A549 (cell line): ENCODE data around the gene BPGM. TPM values are rescaled to one million over a fixed set of nuclear protein-coding genes. Genes with fewer than 3 reads are reported as not detected.

Experiments used
- ATAC-seq, 2 experiments: fragments of 200-7000 bp in 1 of 2; fragments of >200 bp in 1 of 2; cut with Nextera tagmentation in 1 of 2; cut with Tn5 transposase in 1 of 2; 3 replicates each; pipeline versions ENCODE4 v1.8.0 to v1.9.1; 2018 to 2020; ENCODE audit warnings: mild to moderate bottlenecking in 1 of 2, moderate library complexity in 1 of 2
- CTCF ChIA-PET: fragments of 300-600 bp; sonication (Branson Sonifier 250); formaldehyde crosslinking; extraction: SDS; loops from one replicate; lab custom pipeline; 2021; ENCODE audit warnings: antibody characterized with exemption, inconsistent platforms; lab: Yijun Ruan, JAX
- POLR2A ChIA-PET: fragments of 350-600 bp; formaldehyde crosslinking; extraction: SDS; loops from one replicate; lab custom pipeline; 2021; ENCODE audit warnings: antibody characterized with exemption, inconsistent platforms; lab: Yijun Ruan, JAX
- DNase-seq, 2 experiments: peaks; one replicate each; pipeline versions ENCODE4 v3.0.0 to v3.0.0-alpha.2; 2011 to 2016; ENCODE audit warnings: low read depth in 1 of 2, low spot score in 1 of 2
- FAIRE-seq: peaks from 2 replicates; lab custom pipeline; 2011; peaks lifted over from hg19 to GRCh38; lab: Jason Lieb, UNC
- H3K27ac ChIP-seq, 2 experiments: fragments of >200 bp; sonication (Bioruptor Twin); formaldehyde crosslinking; 3 replicates each; pipeline ENCODE4 v1.5.1; 2016 to 2017
- H3K4me1 ChIP-seq: fragments of >200 bp; sonication (Bioruptor Twin); formaldehyde crosslinking; 3 replicates; pipeline ENCODE4 v1.6.1; 2016
- H3K4me2 ChIP-seq: fragments of >200 bp; sonication (Bioruptor Twin); formaldehyde crosslinking; 3 replicates; pipeline ENCODE4 v1.6.1; 2016
- H3K4me3 ChIP-seq: fragments of >200 bp; sonication (Bioruptor Twin); formaldehyde crosslinking; 3 replicates; pipeline ENCODE4 v1.5.1; 2016
- H3K9me3 ChIP-seq: fragments of >200 bp; sonication (Bioruptor Twin); formaldehyde crosslinking; 3 replicates; pipeline ENCODE4 v1.6.1; 2016
- BCL3 ChIP-seq: fragments of >200 bp; sonication (Bioruptor Twin); formaldehyde crosslinking; IDR thresholded peaks from 3 replicates; pipeline ENCODE4 v1.6.1; 2016
- CBX2 ChIP-seq: fragments of 200-600 bp; sonication (generic); IDR thresholded peaks from 2 replicates; pipeline ENCODE4 v1.6.1; 2016; ENCODE audit warnings: low read depth, mild to moderate bottlenecking, borderline replicate concordance
- CBX8 ChIP-seq: fragments of 200-600 bp; sonication (generic); IDR thresholded peaks from 2 replicates; pipeline ENCODE4 v1.6.1; 2016
- CEBPB ChIP-seq, 2 experiments: fragments of >200 bp in 1 of 2; sonication (Bioruptor Twin) in 1 of 2; formaldehyde crosslinking in 1 of 2; IDR thresholded peaks; 2 replicates each; pipeline ENCODE4 v1.6.1; 2012 to 2016
- E2F6 ChIP-seq: IDR thresholded peaks from 2 replicates; pipeline ENCODE4 v1.6.1; 2012; ENCODE audit warnings: low read depth, borderline replicate concordance
- ESRRA ChIP-seq: fragments of 150-350 bp; IDR thresholded peaks from 2 replicates; pipeline ENCODE4 v1.6.1; 2014; ENCODE audit warnings: mild to moderate bottlenecking, low read length, borderline replicate concordance
- HMGXB4 ChIP-seq: fragments of 250-450 bp; sonication (Bioruptor Pico); IDR thresholded peaks from 2 replicates; pipeline ENCODE4 v1.5.0; 2021; ENCODE audit warnings: mild to moderate bottlenecking, moderate library complexity, borderline replicate concordance
- HOXA7 ChIP-seq: fragments of 250-450 bp; sonication (Bioruptor Pico); IDR thresholded peaks from 2 replicates; pipeline ENCODE4 v1.5.0; 2020; ENCODE audit warnings: mild to moderate bottlenecking, moderate library complexity
- JUNB ChIP-seq: fragments of >200 bp; sonication (Bioruptor Twin); formaldehyde crosslinking; IDR thresholded peaks from 2 replicates; pipeline ENCODE4 v1.6.1; 2016
- KDM5A ChIP-seq: fragments of 200-600 bp; sonication (generic); IDR thresholded peaks from 2 replicates; pipeline ENCODE4 v1.6.1; 2016; ENCODE audit warnings: antibody characterized with exemption, mild to moderate bottlenecking
- MAZ ChIP-seq: fragments of 150-350 bp; IDR thresholded peaks from 2 replicates; pipeline ENCODE4 v1.6.1; 2014; ENCODE audit warnings: antibody characterized with exemption, low read depth, low read length, borderline replicate concordance
- NFE2L2 ChIP-seq: fragments of 150-350 bp; conservative IDR thresholded peaks from 2 replicates; pipeline ENCODE4 v1.6.1; 2014; ENCODE audit warnings: low read length
- POLR2A ChIP-seq: IDR thresholded peaks from 2 replicates; pipeline ENCODE4 v1.6.1; 2012; ENCODE audit warnings: mild to moderate bottlenecking, low read length
- POLR2AphosphoS2 ChIP-seq: conservative IDR thresholded peaks from 2 replicates; pipeline ENCODE4 v1.6.1; 2012; ENCODE audit warnings: low read length, improper control_type of control experiment, inconsistent platforms
- RNF2 ChIP-seq: fragments of 200-600 bp; sonication (generic); IDR thresholded peaks from 2 replicates; pipeline ENCODE4 v1.6.1; 2016; ENCODE audit warnings: low read depth, mild to moderate bottlenecking, antibody characterized with exemption, moderate library complexity, borderline replicate concordance
- USF2 ChIP-seq: fragments of 450-650 bp; IDR thresholded peaks from 2 replicates; pipeline ENCODE4 v1.6.1; 2014; ENCODE audit warnings: antibody characterized with exemption
- ZC3H11A ChIP-seq: fragments of 450-650 bp; IDR thresholded peaks from 2 replicates; pipeline ENCODE4 v1.6.1; 2014; ENCODE audit warnings: antibody characterized with exemption, mild to moderate bottlenecking
- ZSCAN20 ChIP-seq: fragments of 250-450 bp; sonication (Bioruptor Pico); IDR thresholded peaks from 2 replicates; pipeline ENCODE4 v1.8.0; 2022; ENCODE audit warnings: mild to moderate bottlenecking, moderate library complexity
- WGBS: methylation state at CpG from one replicate; pipeline ENCODE4 v1.1.6; 2017; ENCODE audit errors: missing lambda C conversion rate; 5-methylcytosine and 5-hydroxymethylcytosine counted together
- polyA plus RNA-seq, 4 experiments: library from polyadenylated mRNA; depleted of rRNA in 3 of 4; stranded (reverse); fragments of >200 nt; fragmentation: RNase III in 1 of 4; extraction: RNeasy Plus Mini Kit Qiagen cat#74134 plus additional on column Dnase treatment in 1 of 4; gene quantifications; 2 replicates in 3 of 4; 3 replicates in 1 of 4; pipeline ENCODE4 v1.2.3, GENCODE V29; 2011 to 2017
- TF ChIP-seq, protein P1 (sequence below): fragments of >200 bp; sonication (Bioruptor Twin); formaldehyde crosslinking; IDR thresholded peaks from 2 replicates; pipeline ENCODE4 v1.6.1; 2016
- TF ChIP-seq, protein P2 (sequence below): fragments of 250-450 bp; sonication (Bioruptor Pico); IDR thresholded peaks from 2 replicates; pipeline ENCODE4 v1.5.0; 2020; ENCODE audit warnings: low read depth, mild to moderate bottlenecking, moderate library complexity

BPGM gene
- polyA plus RNA-seq, 2 of the 4 experiments (the other 2 are of a cell fraction) = 19.4 to 28.3 TPM

GRCh38 chr7:134679006-134679405 lies 32.4 kb downstream of the BPGM start:
- DNase-seq (no peak), ATAC-seq (no peak), FAIRE-seq (peak; percentile 46)
- H3K27ac ChIP-seq = no peak overlapping the region
- peaks cover 7% of the 10 kb centered on the region; the same call in 2 of the 3 replicates for H3K9me3 ChIP-seq
- H3K4me3 ChIP-seq = no peak overlapping the region
- ChIA-PET CTCF (interaction anchor here (0.6 to 4.3 kb wide), 8 partner anchors 7 to 491 kb away, joined by 3 to 19 read pairs (median 4); no protein-coding TSS in a partner anchor), POLR2A (no interaction called here)
- H3K4me2 ChIP-seq = no peak overlapping the region
- 67% methylated on average over 2 of the region's 2 CpGs for WGBS
- TF ChIP-seq POLR2A (no peak), JUNB (no peak), KDM5A (no peak), ESRRA (no peak), CBX8 (no peak), ZC3H11A (no peak), BCL3 (no peak), MAZ (no peak), HOXA7 (CRISPR knock-in tag) (no peak), HMGXB4 (CRISPR knock-in tag) (no peak), RNF2 (no peak), POLR2AphosphoS2 (no peak), ZSCAN20 (no peak), NFE2L2 (no peak)
- TF ChIP-seq, protein P1, sequence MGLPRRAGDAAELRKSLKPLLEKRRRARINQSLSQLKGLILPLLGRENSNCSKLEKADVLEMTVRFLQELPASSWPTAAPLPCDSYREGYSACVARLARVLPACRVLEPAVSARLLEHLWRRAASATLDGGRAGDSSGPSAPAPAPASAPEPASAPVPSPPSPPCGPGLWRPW = no peak
- TF ChIP-seq, protein P2, sequence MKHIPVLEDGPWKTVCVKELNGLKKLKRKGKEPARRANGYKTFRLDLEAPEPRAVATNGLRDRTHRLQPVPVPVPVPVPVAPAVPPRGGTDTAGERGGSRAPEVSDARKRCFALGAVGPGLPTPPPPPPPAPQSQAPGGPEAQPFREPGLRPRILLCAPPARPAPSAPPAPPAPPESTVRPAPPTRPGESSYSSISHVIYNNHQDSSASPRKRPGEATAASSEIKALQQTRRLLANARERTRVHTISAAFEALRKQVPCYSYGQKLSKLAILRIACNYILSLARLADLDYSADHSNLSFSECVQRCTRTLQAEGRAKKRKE (CRISPR knock-in tag) = no peak
- H3K4me1 ChIP-seq = 0 out of 3 replicates have a peak, but pooled peaks cover 6% of the 10 kb centered on the region

DNA sequence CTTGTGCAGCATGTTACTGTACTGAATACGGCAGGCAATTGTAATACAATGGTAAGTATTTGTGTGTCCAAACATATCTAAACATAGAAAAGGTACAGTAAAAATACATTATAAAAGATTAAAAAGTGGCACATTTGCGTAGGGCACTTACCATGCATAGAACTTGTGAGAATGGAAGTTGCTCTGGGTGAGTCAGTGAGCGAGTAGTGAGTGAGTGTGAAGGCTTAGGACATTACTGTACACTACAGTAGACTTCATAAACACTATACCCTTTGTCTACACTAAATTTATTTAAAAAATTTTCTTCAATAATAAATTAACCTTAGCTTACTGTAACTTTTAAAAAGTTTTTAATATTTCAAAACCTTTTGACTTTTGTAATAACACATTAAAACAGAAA lies 37.5 kb downstream of the BPGM start:
- TF ChIP-seq E2F6 = no peak
- no peaks in the 10 kb centered on the region for H3K9me3 ChIP-seq
- H3K4me3 ChIP-seq = no peak overlapping the region
- ChIA-PET CTCF (interaction anchor here (0.6 to 9.8 kb wide), 7 partner anchors 38 to 595 kb away, joined by 3 to 83 read pairs (median 4); partner anchors contain the start of gene BPGM), POLR2A (interaction anchor here (0.7 to 1.0 kb wide), 2 partner anchors 39 to 78 kb away, joined by 3 read pairs; no protein-coding TSS in a partner anchor)
- no peak overlapping the region for H3K4me2 ChIP-seq
- ATAC-seq = no peak
- 90% methylated on average over 3 of the region's 3 CpGs for WGBS
- no peak overlapping the region for H3K27ac ChIP-seq
- DNase-seq = no peak
- H3K4me1 ChIP-seq = 0 out of 3 replicates have a peak, but pooled peaks cover 6% of the 10 kb centered on the region
- FAIRE-seq = no peak

- Histone ChIP-seq H3K4me1 (0 out of 3 replicates have a peak, but pooled peaks cover 6% of the 10 kb centered on the region), H3K4me2 (no peak overlapping the region), H3K27ac (no peak overlapping the region), H3K9me3 (no peaks in the 10 kb centered on the region), H3K4me3 (no peak overlapping the region)
- TF ChIP-seq CEBPB (IDR thresholded peaks at IDR 0.05) (no peak), CBX2 (no peak), USF2 (peak; percentile 50; the same call in 1 of the 2 replicates)
- ChIA-PET POLR2A (no interaction called here), CTCF (interaction anchor here (1.1 to 9.8 kb wide), 10 partner anchors 8 to 590 kb away, joined by 3 to 132 read pairs (median 14); partner anchors contain the start of gene BPGM)
- 66% methylated on average over 2 of the region's 2 CpGs for WGBS
- DNase-seq (no peak), FAIRE-seq (peak; percentile 68), ATAC-seq (peak in 1 of 2 experiments; percentile 11; a peak in 1 of 6 replicates)
These were observed 38.6 kb downstream of the BPGM start for GRCh38 chr7:134685250-134685649.
